Measurements from ENCODE around the gene SMCO2.

Gene SMCO2

GRCh38 chr12:27455589-27455988 is 9.1 kb downstream of the SMCO2 start:
- no peak for DNase-seq (ENCODE audit: low read depth)

DNA sequence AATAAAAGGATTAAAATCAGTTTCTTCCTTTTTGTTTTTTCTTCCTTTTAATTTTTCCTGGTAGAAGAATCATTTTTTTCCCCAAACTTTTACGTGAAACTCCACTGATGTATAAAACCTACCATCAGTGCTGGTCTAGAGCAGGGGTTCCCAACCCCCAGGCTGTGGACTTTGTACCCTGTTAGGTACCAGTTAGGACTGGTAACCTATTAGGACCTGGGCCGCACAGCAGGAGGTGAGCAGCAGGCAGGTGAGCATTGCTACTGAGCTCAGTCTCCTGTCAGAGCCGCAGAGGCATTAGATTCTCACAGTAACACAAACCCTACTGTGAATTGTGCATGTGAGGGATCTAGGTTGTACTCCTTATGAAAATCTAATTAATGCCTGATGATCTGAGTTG is 10.1 kb downstream of the SMCO2 start:
- no peak for DNase-seq (ENCODE audit: low read depth)

- no peak for DNase-seq (ENCODE audit: low read depth)
Measured at GRCh38 chr12:27460471-27460978, 14.0 kb downstream of the SMCO2 start.

GRCh38 chr12:27462151-27462694 is 15.7 kb downstream of the SMCO2 start:
- DNase-seq (ENCODE audit: low read depth) = no peak

DNA sequence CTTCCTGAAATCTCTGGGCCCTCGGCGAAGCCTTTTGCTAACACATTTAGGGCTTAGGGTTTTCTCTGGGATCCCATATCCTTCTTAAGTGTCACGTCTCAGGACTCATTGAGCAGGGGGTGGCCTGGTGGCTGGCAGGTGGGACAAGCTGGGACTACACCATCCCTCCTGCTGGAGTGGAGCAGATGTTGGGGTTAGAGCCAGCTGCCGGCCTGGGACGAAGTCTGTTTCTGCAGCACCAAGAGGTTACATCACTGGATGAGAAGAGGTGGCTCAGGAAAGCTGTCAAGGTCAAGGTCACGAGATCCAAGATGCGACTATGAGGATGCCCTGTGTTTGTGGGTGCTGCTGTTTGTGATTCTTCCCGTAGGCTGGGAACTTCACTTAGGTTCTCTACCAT is 16.3 kb downstream of the SMCO2 start:
- no peak for DNase-seq (ENCODE audit: low read depth)

DNA sequence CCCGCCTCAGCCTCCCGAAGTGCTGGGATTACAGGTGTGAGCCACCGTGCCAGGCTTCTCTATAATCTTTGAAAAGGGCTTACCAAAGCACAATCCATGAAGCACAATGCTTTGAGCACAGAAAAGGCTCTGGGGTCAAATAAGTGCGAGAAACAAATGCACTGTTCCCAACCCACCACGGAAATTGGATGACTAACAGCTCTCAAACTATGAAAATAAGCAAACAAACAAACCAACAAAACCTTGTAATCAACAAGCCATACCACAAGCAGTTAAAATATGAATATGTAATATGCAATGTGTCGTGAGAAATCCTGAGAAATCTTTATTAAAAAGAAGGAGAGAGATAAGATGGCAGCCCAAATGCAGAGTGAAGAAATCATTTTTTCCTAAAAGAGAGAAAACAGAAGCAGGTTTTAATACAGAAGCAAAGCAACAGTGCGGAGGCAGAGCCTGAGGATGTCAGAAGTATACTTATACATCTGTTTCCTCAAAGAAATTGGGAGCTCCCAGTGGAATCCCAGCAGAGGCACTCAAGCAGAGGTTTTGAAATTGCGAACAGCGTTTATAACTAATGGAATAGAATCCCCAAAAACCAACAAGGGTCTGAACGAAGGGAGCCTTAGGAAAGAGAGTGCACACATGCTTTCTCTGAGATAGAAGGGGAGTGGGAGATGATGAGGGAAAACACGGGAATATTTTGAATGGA is 17.1 kb downstream of the SMCO2 start:
- DNase-seq (ENCODE audit: low read depth) = no peak

DNA sequence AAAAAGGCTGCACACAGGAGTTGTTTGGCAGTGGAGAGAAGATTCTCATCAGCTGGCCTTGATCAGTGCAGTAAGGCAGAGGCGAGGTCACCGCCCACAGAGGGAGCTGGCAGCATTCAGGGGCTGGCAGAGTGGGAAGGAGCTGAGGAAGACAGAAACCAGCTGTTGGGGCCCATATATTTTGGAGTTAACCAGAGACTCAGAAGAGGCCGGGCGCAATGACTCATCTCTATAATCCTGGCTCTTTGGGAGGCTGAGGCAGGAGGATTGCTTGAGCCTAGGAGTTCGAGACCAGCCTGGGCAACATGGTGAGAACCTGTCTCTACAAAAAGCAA is 17.7 kb downstream of the SMCO2 start:
- no peak for DNase-seq (ENCODE audit: low read depth)

- no peak for DNase-seq (ENCODE audit: low read depth)
Measured at GRCh38 chr12:27467641-27468040, 21.1 kb downstream of the SMCO2 start.

GRCh38 chr12:27468241-27468640 is 21.7 kb downstream of the SMCO2 start:
- DNase-seq (ENCODE audit: low read depth) = no peak

GRCh38 chr12:27469176-27469736 is 22.7 kb downstream of the SMCO2 start:
- DNase-seq (ENCODE audit: low read depth) = no peak

- DNase-seq (ENCODE audit: low read depth) = no peak
Measured at GRCh38 chr12:27472604-27473003, 26.1 kb downstream of the SMCO2 start.

- DNase-seq (ENCODE audit: low read depth) = no peak
Measured at GRCh38 chr12:27474344-27474743, 27.8 kb downstream of the SMCO2 start.

- DNase-seq (ENCODE audit: low read depth) = no peak
Measured at GRCh38 chr12:27477049-27477448, 30.5 kb downstream of the SMCO2 start.

- DNase-seq (ENCODE audit: low read depth) = no peak
Measured at GRCh38 chr12:27478949-27479348, 32.4 kb downstream of the SMCO2 start.

DNA sequence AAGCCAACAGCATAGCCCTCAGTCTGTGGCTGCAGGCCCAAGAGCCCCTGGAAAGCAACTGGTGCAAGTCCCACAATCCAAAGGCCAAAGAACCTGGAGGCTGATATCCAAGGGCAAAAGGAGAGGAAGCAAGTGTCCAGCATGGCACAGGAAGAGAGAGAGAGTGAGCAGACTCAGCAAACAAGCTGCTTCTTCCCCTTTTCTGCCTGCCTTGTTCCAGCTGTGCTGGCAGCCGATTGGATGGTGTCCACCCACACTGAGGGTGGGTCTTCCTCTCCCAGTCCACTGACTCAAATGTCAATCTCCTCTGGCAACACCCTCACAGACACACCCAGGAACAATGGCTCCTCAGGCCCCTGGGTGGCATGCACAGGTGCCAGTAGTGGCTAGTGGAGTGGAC is 33.5 kb downstream of the SMCO2 start:
- DNase-seq (ENCODE audit: low read depth) = no peak

DNA sequence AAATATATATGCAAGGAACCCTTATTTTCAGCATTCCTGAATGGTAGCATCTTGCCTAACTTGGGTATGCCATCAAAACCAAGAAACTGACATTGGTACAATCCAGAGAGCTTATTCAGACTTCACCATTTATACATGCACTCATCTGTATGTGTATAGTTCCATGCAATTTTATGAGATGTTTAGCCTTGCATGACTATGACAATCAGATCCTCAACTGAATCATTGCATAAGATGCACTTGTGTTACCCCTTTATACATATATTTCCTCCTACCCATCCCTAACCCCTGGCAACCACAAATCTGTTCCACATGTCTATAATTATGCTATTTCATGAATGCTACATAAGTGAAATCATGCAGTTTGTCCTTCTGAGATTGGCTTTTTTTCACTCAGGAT is 40.4 kb downstream of the SMCO2 start:
- DNase-seq (ENCODE audit: low read depth) = no peak

GRCh38 chr12:27488479-27488878 is 41.9 kb downstream of the SMCO2 start:
- DNase-seq (ENCODE audit: low read depth) = no peak

- no peak for DNase-seq (ENCODE audit: low read depth)
Measured at GRCh38 chr12:27491226-27491625, 44.7 kb downstream of the SMCO2 start.

DNA sequence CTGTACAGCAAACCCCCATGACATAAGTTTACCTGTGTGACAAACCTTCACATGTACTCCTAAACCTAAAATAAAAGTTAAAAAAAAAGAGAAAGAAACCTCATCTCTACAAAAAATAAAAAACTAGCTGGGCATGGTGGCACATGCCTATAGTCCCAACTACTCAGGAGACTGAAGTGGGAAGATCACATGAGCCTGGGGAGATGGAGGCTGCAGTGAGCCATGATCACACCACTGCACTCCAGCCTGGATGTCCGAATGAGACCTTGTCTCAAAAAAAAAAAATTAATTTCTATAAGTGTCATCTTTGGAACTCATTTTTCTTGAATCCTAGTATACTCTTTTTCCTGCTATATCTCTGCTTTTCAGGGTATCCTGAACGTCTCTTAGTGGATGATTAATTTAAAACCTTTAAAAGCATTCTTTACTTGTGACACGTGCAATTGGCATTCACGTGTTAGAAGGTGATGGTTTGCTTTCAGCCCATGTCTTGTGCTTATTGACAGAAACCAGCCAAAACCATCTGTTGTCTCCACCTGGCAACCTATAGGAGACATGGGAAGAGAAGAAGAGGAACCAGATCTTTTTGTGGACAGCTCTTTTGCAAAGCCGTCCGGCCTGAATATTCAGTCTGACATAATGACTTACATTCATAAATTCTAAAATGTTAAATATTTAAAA is 46.9 kb downstream of the SMCO2 start:
- no peak for DNase-seq (ENCODE audit: low read depth)

DNA sequence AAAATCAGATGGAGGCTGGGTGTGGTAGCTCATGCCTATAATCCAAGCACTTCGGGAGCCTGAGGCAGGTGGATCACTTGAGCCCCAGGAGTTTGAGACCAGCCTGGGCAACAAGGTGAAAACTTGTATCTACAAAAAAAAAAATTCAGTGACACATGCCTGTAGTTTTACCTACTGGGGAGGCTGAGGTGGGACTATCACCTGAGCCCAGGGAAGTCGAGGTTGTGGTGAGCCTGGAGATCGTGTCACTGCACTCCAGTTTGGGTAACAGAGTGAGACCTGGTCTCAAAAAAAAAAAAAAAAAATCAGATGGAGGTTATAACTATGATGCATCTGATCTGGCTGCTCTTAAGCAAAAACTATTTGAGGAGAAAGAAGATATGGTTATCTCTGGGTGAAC is 50.9 kb downstream of the SMCO2 start:
- DNase-seq (ENCODE audit: low read depth) = no peak

DNA sequence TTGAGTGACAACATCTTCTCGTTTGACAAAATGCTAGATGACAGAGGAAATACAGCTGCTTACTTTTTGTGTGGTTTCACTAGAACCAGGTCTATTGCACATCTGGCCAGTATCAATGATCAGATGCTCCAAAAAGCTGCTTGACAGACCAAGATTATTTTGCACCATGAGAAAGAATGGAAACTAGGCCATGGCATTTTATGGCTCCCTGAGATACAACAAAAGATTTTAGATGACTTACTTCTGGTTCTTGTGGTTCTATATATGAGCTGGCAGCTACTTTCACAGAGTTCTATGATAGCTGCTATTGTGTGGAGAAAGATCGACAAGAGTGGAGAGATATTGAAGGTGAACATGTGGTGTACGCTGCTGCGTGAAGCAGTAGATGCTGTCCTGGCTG is 51.6 kb downstream of the SMCO2 start:
- DNase-seq (ENCODE audit: low read depth) = no peak

- no peak for DNase-seq (ENCODE audit: low read depth)
Measured at GRCh38 chr12:27498761-27499160, 52.2 kb downstream of the SMCO2 start.

DNA sequence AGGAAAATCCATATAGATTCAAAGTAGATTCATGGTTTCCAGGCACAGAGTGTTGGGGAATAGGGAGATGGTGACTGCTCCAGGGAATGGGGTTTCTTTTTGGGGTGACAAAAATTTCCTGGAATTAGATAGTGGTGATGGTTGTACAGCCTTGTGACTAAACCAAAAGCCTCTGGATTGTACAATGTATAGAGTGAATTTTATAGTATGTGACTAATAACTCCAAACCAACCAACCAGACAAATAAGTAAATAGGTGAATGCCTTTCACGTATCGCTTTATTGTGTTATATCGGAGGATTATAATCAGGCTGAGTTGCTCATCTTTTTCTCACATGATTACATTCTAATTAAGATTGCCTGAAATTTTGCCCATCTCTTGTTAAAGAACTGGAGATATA is 52.8 kb downstream of the SMCO2 start:
- no peak for DNase-seq (ENCODE audit: low read depth)

All from T-helper 22 cell (primary cell).